ENCODE results near the gene CLCN2. TPM values are rescaled to one million over a fixed set of nuclear protein-coding genes. Genes with fewer than 3 reads are reported as not detected.
"Not testable (repeated sequence)": the region's sequence is repeated elsewhere in the genome, so short reads cannot be mapped to it uniquely, and the experiment has no call there.

CLCN2 gene
- total RNA-seq, 1 experiment from 2014 or later, result 10.7 TPM

DNA sequence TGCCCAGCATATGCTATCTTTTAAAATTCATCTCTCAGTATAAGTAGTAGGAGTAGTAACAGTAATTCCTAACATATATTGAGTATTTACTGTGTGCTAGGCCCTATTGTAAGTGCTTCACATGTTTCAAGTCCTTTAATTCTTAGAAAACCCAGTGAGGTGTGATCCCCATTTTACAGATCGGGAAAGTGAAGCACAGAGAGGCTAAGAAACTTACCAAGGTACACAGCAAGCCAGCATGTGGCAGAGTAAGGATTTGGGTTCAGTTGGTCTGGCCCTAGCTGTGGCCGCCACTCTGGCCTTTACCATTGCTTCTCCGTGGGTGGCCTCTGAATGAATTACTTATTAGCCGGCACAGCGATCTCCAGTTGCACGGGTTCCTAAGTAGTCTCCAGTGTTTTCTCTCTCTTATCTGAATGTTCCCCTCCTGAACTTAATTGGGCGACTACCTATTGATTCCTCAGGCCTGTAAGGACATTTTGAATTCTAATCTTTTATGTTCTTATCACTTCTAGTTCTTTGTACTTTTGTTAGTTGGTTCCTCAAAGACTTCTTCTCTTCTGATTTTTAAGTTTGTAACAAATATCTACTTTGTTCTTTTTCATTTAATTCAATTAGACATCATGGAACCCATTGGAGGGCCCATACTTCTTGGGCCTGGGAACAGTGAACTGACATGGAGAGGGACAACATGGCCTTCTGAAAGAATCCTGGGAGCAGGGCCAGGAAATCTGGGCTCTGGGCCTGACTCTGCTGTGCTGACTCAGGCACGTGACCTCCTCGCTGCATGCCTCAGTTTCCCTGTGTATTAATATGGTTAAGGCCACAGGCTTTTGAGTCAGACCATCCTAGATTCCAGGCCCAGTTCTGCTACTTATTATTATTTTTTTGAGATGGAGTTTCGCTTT, 11.6 kb downstream of the CLCN2 start:
- DNase-seq (ENCODE audit: low spot score), result no peak
- in situ Hi-C loops (cut with HindIII; ENCODE audit: low sequenced_read_pairs), result no loop called here

DNA sequence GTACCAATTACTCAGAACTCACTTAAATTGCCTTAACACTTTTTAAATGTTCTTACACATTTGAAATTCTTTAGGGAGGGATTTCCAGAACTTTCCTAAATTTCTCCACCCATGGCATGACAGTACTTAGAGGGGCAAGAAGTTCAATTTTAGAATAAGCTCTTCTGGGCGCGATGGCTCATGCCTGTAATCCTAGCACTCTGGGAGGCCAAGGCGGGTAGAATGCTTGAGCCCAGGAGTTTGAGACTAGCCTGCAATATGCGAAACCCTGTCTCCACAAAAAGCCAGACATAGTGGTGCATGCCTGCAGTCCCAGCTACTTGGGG, 13.4 kb downstream of the CLCN2 start:
- in situ Hi-C loops (cut with HindIII; ENCODE audit: low sequenced_read_pairs), result no loop called here
- no peak for DNase-seq (ENCODE audit: low spot score)

DNA sequence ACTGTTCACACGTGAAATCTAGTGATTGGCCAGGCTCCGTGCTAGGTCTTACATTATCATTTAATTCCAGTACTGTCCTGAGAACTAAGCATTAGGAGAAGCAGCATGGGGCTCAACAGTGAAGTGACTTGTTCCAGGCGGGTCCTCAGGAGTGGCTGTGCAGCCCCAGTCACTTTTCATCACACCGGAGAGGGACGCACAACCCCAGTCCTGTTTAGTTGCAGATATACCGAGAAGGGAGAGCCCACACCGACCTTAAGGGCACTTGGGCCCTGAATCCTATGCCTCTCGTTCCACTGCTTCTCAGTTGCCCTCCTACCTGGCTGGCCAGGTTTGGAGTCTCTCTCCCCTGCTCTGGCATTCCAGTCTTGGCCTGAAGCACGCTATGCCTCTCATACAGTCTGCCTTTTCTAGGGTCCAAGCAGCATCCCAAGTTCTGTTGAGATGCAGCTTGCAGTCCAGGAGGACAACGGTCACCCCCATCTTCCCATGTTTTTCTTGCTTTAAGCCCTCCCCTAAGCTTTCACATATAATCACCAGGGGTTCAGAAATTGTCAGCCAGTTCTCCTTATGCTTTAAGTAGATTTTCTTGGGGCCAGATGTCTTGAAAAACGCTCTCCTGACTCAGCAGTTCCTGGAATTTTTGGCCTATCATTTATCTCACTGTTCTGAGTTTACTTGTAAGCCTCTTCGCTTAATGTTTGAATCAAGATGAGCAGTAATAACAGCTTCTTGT, 13.9 kb downstream of the CLCN2 start:
- in situ Hi-C loops (cut with HindIII; ENCODE audit: low sequenced_read_pairs), result no loop called here

DNA sequence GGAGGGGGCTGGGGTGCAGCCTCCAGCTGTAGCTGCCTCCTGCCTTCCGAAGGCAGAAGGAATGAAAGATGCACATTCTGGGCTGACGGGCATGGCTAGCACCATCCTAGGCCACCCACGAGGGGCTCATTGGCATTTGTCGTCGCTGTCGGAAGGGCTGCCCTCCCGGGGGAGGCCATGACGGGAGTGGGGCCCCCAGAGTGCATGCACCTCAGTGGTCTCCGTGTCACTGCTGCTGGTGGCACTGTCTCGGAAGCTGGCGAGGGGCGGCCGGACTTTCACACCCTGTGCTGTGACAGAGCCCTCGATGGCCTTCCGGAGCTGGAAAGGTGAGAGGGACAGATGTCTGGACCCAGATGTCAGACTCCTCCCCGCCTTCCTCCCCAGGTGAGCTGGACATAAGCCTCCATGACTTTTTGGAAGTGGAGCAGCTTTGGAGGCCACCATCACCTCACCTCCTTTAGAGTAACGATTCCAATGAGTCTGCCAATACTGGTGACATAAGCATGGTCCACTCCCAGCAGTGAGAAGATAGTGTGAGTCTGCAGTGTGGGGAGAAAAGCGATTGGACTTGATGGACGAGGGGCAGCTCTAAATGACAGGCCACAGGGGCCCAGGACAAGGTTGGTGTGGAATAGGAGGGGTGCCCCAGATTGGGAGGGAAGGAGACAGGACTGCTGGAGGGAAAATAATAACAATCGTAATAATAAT, 14.8 kb downstream of the CLCN2 start:
- DNase-seq (ENCODE audit: low spot score), result no peak
- in situ Hi-C loops (cut with HindIII; ENCODE audit: low sequenced_read_pairs), result no loop called here

More for the DNA sequence above, 13.9 kb downstream of the CLCN2 start:
- no peak for DNase-seq (ENCODE audit: low spot score)

DNA sequence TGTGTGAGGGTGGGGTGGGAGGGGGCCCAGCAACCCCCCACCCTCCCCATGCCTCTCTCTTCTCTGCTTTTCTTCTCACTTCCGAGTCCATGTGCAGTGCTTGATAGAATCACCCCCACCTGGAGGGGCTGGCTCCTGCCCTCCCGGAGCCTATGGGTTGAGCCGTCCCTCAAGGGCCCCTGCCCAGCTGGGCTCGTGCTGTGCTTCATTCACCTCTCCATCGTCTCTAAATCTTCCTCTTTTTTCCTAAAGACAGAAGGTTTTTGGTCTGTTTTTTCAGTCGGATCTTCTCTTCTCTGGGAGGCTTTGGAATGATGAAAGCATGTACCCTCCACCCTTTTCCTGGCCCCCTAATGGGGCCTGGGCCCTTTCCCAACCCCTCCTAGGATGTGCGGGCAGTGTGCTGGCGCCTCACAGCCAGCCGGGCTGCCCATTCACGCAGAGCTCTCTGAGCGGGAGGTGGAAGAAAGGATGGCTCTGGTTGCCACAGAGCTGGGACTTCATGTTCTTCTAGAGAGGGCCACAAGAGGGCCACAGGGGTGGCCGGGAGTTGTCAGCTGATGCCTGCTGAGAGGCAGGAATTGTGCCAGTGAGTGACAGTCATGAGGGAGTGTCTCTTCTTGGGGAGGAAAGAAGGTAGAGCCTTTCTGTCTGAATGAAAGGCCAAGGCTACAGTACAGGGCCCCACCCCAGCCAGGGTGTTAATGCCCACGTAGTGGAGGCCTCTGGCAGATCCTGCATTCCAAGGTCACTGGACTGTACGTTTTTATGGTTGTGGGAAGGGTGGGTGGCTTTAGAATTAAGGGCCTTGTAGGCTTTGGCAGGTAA, 15.9 kb downstream of the CLCN2 start:
- in situ Hi-C loops (cut with HindIII; ENCODE audit: low sequenced_read_pairs), result no loop called here
- DNase-seq (ENCODE audit: low spot score), result peak; percentile 97

DNA sequence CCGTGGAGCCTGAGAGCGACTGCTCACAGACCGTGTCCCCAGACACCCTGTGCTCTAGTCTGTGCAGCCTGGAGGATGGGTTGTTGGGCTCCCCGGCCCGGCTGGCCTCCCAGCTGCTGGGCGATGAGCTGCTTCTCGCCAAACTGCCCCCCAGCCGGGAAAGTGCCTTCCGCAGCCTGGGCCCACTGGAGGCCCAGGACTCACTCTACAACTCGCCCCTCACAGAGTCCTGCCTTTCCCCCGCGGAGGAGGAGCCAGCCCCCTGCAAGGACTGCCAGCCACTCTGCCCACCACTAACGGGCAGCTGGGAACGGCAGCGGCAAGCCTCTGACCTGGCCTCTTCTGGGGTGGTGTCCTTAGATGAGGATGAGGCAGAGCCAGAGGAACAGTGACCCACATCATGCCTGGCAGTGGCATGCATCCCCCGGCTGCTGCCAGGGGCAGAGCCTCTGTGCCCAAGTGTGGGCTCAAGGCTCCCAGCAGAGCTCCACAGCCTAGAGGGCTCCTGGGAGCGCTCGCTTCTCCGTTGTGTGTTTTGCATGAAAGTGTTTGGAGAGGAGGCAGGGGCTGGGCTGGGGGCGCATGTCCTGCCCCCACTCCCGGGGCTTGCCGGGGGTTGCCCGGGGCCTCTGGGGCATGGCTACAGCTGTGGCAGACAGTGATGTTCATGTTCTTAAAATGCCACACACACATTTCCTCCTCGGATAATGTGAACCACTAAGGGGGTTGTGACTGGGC, 16.7 kb downstream of the CLCN2 start:
- in situ Hi-C loops (cut with HindIII; ENCODE audit: low sequenced_read_pairs), result no loop called here
- DNase-seq (ENCODE audit: low spot score), result no peak

DNA sequence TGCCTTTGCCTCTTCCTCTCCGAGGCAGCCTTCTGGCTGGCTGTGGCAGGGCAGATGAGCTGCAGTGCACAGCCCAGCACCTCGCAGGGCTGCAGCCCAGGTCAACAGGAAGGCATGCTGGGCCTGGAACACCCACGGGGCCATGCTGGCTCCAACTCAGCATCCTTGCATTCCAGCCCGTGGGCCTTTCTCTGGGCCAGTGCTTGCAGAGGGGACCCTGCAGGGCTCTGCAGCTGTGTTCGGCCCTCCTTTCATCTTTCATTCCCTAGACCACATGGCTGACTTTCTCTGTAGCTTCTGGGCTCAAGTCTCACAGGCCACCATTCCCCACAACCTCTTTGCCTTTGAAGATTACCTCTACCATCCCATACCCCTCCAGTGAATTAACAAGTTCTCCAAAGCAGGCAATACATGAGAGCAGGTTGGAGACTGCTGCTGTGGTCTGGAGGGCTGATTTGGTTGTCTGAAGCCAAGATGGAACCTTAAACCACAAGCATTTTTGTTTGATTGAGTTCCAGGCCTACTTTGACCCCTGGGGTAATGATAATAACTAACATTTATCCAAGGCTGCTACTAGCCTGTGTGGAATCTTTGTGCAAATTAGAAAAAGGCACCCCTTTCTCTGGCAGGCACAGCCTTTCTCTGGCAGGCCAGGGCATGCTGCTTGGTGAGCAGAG, 18.1 kb downstream of the CLCN2 start:
- no peak for DNase-seq (ENCODE audit: low spot score)
- in situ Hi-C loops (cut with HindIII; ENCODE audit: low sequenced_read_pairs), result no loop called here

DNA sequence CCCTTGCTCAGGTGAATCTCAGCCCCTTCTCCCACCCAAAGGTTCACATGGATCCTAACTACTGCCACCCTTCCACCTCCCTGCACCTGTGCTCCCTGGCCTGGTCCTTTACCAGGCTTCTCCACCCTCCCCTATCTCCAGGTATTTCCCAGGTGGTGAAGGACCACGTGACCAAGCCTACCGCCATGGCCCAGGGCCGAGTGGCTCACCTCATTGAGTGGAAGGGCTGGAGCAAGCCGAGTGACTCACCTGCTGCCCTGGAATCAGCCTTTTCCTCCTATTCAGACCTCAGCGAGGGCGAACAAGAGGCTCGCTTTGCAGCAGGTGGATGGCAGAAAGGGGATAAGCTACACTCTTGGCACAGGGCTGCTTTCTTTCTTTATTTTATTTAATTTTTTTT, 19.5 kb downstream of the CLCN2 start:
- no peak for DNase-seq (ENCODE audit: low spot score)
- in situ Hi-C loops (cut with HindIII; ENCODE audit: low sequenced_read_pairs), result no loop called here

DNA sequence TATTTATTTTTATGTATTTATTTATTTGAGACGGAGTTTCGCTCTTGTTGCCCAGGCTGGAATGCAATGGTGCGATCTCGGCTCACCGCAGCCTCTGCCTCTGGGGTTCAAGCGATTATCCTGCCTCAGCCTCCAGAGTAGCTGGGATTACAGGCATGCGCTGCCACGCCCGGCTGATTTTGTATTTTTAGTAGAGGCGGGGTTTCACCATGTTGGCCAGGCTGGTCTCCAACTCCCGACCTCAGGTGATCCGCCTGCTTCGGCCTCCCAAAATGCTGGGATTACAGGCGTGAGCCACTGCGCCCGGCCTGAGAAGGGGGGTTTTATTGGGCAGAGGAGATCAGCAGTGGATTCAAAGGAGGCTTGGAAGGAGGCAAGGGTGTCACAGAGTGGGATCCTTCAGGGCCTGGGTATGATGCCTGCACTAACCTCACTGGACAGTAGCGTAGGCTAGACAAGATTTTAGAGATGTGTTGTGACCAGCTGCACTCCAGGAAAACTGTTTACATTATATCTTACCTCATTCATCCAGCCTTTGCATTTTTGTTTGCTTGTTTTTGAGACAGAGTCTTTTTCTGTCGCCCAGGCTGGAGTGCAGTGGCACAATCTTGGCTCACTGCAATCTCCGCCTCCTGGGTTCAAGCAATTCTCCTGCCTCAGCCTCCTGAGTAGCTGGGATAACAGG, 21.8 kb downstream of the CLCN2 start:
- in situ Hi-C loops (cut with HindIII; ENCODE audit: low sequenced_read_pairs), result not testable (repeated sequence)
- DNase-seq (ENCODE audit: low spot score), result peak; percentile 54

DNA sequence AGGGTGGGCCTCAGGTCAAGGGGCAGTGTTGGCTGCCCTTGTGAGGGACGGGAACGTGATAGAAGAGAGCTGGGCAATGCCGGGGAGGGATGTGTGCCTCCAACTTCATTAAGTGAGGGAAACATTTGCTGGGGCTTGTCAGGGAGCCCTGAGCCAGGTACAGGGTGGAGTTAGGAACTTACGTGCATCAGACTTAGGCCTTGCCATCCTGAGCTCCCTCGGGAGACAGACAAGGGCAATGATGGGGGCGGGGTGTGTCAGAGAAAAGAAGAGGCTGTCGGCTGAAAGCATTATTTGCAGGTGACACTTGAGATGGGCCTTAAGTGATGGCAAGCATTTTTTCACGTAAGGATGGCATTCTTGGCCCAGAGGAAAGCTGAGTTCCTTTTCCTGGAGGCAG, 22.4 kb downstream of the CLCN2 start:
- in situ Hi-C loops (cut with HindIII; ENCODE audit: low sequenced_read_pairs), result no loop called here
- peak; percentile 49 for DNase-seq (ENCODE audit: low spot score)

DNA sequence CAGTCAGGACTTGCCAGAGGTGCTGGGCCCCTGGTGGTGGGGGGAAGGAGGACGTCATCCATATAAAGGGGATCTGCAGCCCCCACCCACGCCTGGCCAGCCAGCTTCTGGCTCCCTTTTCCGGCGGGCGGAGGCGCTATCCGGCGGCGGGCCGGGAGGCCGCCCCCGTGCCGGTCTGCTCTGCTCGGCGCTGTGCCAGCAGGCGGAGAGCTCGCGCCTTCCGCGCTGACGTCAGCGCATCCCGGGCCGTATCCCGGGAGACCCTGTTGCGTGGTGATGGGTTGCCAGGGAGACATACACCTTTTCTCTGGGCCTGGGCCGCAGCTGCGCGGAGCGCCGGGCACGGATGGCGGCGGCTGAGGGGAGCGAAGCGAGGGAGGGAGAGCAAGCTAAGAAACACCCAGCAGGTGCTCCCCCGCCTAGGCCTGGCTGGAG, 22.9 kb downstream of the CLCN2 start:
- DNase-seq (ENCODE audit: low spot score), result peak; percentile 87
- in situ Hi-C loops (cut with HindIII; ENCODE audit: low sequenced_read_pairs), result no loop called here

DNA sequence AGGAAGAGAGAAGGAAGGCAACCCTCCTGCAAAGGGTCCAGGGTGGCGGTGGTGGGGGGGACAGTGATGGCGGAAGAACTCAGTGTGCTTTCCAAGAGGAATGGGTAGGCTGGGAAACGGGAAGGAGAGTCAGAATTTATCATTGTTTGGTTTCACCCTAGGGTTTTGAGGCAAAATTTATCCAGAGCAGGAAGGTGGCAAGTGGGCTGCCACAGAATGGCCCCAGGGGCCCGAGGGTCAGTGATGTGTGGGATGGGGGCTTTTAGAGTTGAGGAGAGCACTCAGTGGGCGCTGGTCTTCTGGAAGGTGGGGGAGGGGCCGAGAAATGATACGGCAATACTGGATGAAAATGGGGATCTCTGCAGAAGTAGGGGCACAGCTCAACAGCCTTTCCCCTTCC, 23.4 kb downstream of the CLCN2 start:
- in situ Hi-C loops (cut with HindIII; ENCODE audit: low sequenced_read_pairs), result no loop called here
- DNase-seq (ENCODE audit: low spot score), result no peak

DNA sequence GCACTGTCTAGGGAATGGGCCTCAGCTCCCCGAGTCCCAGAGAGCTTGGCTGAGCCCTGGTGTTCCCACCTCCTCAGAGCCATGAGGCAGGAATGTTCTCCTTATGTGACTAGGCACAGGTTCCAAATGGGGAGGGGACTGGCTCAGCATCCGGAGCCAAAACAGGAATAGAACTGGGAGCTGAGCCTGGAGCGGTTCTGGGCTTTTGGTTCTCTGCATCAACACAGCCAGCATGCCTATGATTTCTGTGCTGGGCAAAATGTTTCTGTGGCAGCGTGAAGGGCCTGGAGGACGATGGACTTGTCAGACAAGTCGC, 24.0 kb downstream of the CLCN2 start, which contains the start of gene FAM131A:
FAM131A (plus strand) TSS at position 202 of the 316 bp plus-strand sequence; CDS start at position 233, 31 bp downstream.
- in situ Hi-C loops (cut with HindIII; ENCODE audit: low sequenced_read_pairs), result no loop called here
- peak; percentile 88 for DNase-seq (ENCODE audit: low spot score)

DNA sequence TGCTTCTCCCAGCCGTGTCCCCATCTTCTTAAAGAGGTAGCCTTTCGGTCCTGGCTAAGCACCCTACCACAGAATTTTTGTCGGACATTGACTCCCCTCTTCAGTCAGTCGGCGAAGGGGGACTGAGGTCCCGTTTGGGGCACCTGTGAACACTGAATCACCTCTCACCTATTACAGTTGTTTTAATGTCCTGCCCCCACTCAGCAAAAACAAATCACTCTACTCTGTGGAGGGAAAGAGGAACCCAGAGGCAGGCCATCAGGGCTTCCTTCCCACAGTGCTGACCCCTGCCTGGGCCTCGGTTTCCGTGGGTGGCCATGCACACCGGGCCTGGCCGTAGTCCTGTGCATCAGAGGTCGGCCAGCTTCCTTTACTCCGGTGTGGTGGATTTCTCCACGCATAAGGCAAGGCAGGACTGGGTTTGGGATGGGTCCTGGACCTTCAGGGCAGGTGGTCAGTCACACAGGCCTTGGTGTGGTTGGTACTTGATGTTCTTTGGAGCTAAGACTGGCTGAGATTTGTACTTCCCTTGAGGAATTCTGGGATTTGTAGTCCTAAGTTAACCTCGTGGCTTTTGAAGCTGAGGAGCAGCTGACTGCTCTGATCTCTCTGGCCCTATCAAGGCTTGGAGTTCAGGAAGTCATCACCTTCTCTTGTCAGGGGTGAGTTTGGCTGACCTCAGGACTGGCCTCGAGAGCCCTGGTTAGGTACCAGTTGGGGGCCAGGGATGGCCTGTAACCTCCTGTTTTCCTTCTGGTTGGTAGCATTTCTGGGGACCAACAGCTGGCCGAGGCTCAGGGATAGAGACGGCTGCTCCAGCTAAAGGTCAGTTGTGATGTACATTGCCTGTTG, 24.6 kb downstream of the CLCN2 start:
- in situ Hi-C loops (cut with HindIII; ENCODE audit: low sequenced_read_pairs), result no loop called here
- DNase-seq (ENCODE audit: low spot score), result peak; percentile 91

DNA sequence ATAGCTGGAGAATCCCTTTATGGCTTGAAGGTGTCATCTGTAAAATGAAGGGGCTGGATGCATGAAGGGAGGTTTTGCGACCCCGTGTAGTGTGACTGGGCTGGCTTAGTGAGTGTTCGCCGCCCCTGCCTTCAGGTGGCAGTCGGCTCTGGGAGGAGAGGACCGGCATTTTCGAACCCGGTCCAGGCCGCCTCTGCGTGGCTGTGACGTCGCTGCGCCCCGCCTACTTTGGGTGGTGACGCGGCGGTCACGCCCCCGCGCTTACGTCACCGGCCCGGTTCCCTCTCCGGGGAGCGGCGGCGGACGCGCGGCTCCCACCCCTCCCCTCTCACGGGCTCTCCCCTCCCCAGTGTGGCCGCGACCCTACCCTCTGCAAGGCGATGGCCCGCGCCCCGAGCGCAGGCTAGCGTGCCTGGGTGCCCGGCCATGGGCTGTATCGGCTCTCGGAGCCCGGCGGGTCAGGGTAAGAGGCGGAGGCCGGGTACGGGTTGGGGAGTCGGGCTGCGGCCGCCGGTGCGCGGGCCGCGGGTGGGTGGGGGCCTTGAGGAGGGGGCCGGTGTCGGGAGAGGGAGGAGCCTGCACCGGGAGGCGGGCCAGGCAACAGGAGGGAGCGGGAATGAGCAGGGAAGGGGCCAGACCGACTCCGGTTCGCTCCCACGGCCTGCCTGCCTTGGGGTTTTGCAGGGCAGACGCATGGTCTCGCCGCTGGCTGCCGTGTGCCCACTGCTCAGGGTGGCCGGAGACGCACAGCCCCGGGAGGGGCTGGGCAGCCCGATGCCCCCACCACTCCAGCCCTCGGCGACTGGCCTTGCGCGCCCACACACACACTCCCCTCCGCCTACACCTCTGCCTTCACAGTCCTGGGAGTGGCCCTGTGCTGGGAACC, 25.5 kb downstream of the CLCN2 start:
- in situ Hi-C loops (cut with HindIII; ENCODE audit: low sequenced_read_pairs), result no loop called here
- DNase-seq (ENCODE audit: low spot score), result peak; percentile 84

DNA sequence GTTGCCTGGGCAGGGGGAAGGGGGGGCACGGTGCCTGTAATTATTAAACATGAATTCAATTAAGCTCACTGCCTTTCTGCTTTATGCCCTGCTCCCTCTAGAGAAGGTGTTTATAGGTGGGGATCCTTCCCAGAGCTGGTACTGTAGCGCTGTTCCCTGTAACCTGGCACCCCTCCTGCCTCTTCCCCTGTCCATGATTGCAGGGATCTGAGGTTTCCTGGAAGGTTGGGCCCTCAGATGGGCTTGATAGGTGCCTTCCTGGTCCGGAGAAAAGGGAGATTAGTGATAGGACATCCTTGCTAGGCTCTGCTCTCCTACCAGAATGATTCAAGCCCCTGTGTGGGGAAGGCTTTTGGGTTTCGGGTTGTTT, 26.1 kb downstream of the CLCN2 start:
- in situ Hi-C loops (cut with HindIII; ENCODE audit: low sequenced_read_pairs), result no loop called here
- no peak for DNase-seq (ENCODE audit: low spot score)

All from G401 (cell line).